ENCODE data around the gene PER3.

GRCh38 chr1:7811476-7811875 is 27.4 kb downstream of the PER3 start:
- TF ChIP-seq, protein P1, sequence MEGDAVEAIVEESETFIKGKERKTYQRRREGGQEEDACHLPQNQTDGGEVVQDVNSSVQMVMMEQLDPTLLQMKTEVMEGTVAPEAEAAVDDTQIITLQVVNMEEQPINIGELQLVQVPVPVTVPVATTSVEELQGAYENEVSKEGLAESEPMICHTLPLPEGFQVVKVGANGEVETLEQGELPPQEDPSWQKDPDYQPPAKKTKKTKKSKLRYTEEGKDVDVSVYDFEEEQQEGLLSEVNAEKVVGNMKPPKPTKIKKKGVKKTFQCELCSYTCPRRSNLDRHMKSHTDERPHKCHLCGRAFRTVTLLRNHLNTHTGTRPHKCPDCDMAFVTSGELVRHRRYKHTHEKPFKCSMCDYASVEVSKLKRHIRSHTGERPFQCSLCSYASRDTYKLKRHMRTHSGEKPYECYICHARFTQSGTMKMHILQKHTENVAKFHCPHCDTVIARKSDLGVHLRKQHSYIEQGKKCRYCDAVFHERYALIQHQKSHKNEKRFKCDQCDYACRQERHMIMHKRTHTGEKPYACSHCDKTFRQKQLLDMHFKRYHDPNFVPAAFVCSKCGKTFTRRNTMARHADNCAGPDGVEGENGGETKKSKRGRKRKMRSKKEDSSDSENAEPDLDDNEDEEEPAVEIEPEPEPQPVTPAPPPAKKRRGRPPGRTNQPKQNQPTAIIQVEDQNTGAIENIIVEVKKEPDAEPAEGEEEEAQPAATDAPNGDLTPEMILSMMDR (IDR thresholded peaks at IDR 0.05): no peak
- TF ChIP-seq POLR2A (IDR thresholded peaks at IDR 0.05): no peak

All from esophagus squamous epithelium (tissue), 4 donors.